ENCODE measurements around the gene TMEM87B. TPM values are rescaled to one million over a fixed set of nuclear protein-coding genes. Genes with fewer than 3 reads are reported as not detected.

TMEM87B gene
- 30.8 TPM for polyA plus RNA-seq (2013, experiment 1 of 2)
- 35.7 TPM for polyA plus RNA-seq (2013, experiment 2 of 2)

DNA sequence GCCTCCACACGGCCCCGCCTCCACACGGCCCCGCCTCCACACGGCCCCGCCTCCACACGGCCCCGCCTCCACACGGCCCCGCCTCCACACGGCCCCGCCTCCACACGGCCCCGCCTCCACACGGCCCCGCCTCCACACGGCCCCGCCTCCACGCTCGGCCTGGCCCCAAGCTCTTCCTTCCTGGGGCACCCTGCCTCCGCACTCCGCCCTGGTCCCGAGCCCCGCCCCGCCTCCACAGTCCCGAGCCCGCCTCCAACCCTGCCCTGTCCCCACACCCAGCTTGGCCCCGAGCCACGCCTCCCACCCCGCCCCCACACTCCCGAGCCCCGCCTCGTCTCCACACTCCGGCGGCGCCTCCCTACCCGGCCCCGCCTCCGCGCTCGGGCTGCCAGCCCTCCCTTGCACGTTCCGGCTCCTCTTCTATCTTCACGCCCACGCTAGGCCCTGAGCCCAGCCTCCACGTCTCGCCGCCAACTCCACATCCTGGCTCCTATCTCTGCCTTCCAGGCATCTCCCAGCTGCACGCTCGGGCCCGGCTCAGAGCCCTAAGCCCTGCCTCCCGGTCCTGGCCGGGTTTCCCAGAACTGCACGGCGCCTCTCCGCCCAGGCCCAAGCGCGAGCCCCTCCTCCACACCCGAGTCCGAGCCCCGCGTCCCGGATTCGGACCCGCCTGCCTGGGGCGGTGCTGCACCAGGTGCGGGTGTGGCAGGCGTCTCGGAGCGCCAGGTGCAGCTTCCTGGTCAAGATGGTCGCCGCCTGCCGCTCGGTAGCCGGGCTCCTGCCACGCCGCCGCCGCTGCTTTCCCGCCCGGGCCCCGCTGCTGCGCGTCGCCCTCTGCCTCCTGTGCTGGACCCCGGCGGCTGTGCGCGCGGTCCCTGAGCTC is at the start of gene TMEM87B:
Gene TMEM87B, plus strand, starts transcription at position 423 of the 883 bp plus-strand sequence. Its CDS starts 323 bp downstream, at position 746.
- Histone ChIP-seq H2AFZ (ENCODE audit: low read depth, low read length) (no peak within 1 kb of the TSS), H2AK5ac (ENCODE audit: low read length, severe bottlenecking) (peak within 1 kb of the TSS; percentile 59), H2BK5ac (ENCODE audit: low read depth, low read length, poor library complexity, severe bottlenecking) (peak within 1 kb of the TSS; percentile 86), H3K14ac (ENCODE audit: low read length in 2 of 2) (peak within 1 kb of the TSS; percentile 99), H3K4me2 (ENCODE audit: low read length, poor library complexity, severe bottlenecking) (peak within 1 kb of the TSS; percentile 83), H3K4me1 (ENCODE audit: control insufficient read depth, insufficient read depth, low read depth, low read length) (peaks cover 5% of the 10 kb centered on the region), H3K23ac (ENCODE audit: low read length in 2 of 2) (peak within 1 kb of the TSS; percentile 92 to 99), H3K18ac (ENCODE audit: low read depth in 1 of 2, low read length in 2 of 2) (peak within 1 kb of the TSS; percentile 99 to 100), H3K4me3 (ENCODE audit: insufficient read depth in 1 of 2, low read depth in 1 of 2, low read length in 2 of 2) (peak within 1 kb of the TSS; percentile 91 to 92), H3K9ac (ENCODE audit: low read length) (peak within 1 kb of the TSS; percentile 94), H3K79me1 (replicated peaks; ENCODE audit: low read length, poor library complexity, severe bottlenecking) (peaks cover 20% of the 10 kb centered on the region), H4K91ac (ENCODE audit: low read length) (peak within 1 kb of the TSS; percentile 99), H3K27me3 (ENCODE audit: control insufficient read depth in 1 of 2, insufficient read depth in 1 of 2, low read length in 2 of 2) (no peaks in the 10 kb centered on the region), H3K36me3 (ENCODE audit: control insufficient read depth in 1 of 2, insufficient read depth in 2 of 2, low read depth in 1 of 2, low read length in 2 of 2) (peaks cover 2 to 6% of the 10 kb centered on the region in 2 experiments), H3K9me3 (ENCODE audit: control insufficient read depth, low read length) (no peaks in the 10 kb centered on the region), H3K27ac (ENCODE audit: low read length, poor library complexity, severe bottlenecking) (peak within 1 kb of the TSS; percentile 98), H2BK12ac (ENCODE audit: low read length in 2 of 2) (peak within 1 kb of the TSS; percentile 82 to 95), H4K8ac (ENCODE audit: low read length) (peak within 1 kb of the TSS; percentile 99), H2BK120ac (ENCODE audit: low read depth, low read length) (peak within 1 kb of the TSS; percentile 99), H3K4ac (ENCODE audit: low read depth in 1 of 2, low read length in 2 of 2) (peak within 1 kb of the TSS; percentile 98 to 99), H2BK15ac (ENCODE audit: low read depth, poor library complexity, severe bottlenecking) (peak within 1 kb of the TSS; percentile 90)
- under 1% methylated on average over 75 of the region's 90 CpGs for WGBS
- DNase-seq = peak; percentile 96

DNA sequence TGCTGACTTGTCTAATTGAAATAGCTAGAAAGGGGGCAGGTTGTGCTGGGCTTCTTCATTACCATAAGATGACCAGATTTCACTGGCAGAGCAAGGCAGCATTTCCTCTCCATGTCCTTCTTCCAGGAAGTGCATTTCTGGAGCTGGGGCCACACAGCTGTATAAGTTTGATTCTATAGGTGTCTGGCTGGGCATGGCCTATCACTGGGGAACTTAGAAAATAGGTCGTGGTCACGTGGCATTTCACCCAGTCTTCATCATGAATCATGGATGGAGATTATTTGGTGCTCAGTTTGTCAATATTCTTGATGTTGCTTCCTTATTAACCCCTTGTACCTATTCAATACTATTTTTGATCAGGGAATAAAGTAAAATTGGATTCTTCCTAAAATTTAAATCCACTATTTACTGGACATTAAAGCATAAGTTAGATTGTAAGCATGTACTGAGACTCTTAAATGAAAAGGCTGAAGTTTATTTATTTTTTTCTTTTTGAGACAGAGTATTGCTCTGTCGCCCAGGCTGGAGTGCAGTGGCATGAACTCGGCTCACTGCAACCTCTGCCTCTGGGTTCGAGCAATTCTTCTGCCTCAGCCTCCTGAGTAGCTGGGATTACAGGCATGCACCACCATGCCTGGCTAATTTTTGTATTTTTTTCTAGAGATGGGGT is 49.5 kb upstream of the TMEM87B start:
- no peak overlapping the region for H3K4me3 ChIP-seq (ENCODE audit: insufficient read depth in 1 of 2, low read depth in 1 of 2, low read length in 2 of 2)
- H2BK12ac ChIP-seq (ENCODE audit: low read length in 2 of 2) = no peak overlapping the region
- H4K91ac ChIP-seq (ENCODE audit: low read length) = no peak overlapping the region
- no peak overlapping the region for H3K27ac ChIP-seq (ENCODE audit: low read length, poor library complexity, severe bottlenecking)
- H3K4me2 ChIP-seq (ENCODE audit: low read length, poor library complexity, severe bottlenecking) = no peak overlapping the region
- H3K23ac ChIP-seq (ENCODE audit: low read length in 2 of 2) = no peak overlapping the region
- no peak overlapping the region for H2BK120ac ChIP-seq (ENCODE audit: low read depth, low read length)
- H3K4me1 ChIP-seq (ENCODE audit: control insufficient read depth, insufficient read depth, low read depth, low read length) = no peaks in the 10 kb centered on the region
- H3K18ac ChIP-seq (ENCODE audit: low read depth in 1 of 2, low read length in 2 of 2) = no peak overlapping the region
- no peak overlapping the region for H3K14ac ChIP-seq (ENCODE audit: low read length in 2 of 2)
- no peak overlapping the region for H4K8ac ChIP-seq (ENCODE audit: low read length)
- H3K27me3 ChIP-seq (ENCODE audit: control insufficient read depth in 1 of 2, insufficient read depth in 1 of 2, low read length in 2 of 2) = peaks cover 0 to 3% of the 10 kb centered on the region in 2 experiments
- no peak overlapping the region for H2BK15ac ChIP-seq (ENCODE audit: low read depth, poor library complexity, severe bottlenecking)
- no peaks in the 10 kb centered on the region for H3K9me3 ChIP-seq (ENCODE audit: control insufficient read depth, low read length)
- DNase-seq = no peak
- H2AK5ac ChIP-seq (ENCODE audit: low read length, severe bottlenecking) = no peak overlapping the region
- peaks cover 1% of the 10 kb centered on the region for H3K79me1 ChIP-seq (replicated peaks; ENCODE audit: low read length, poor library complexity, severe bottlenecking)
- H2AFZ ChIP-seq (ENCODE audit: low read depth, low read length) = no peak overlapping the region
- H3K9ac ChIP-seq (ENCODE audit: low read length) = no peak overlapping the region
- H3K36me3 ChIP-seq (ENCODE audit: control insufficient read depth in 1 of 2, insufficient read depth in 2 of 2, low read depth in 1 of 2, low read length in 2 of 2) = peaks cover 0 to 20% of the 10 kb centered on the region in 2 experiments
- WGBS = 96% methylated on average over 4 of the region's 5 CpGs
- H3K4ac ChIP-seq (ENCODE audit: low read depth in 1 of 2, low read length in 2 of 2) = no peak overlapping the region
- H2BK5ac ChIP-seq (ENCODE audit: low read depth, low read length, poor library complexity, severe bottlenecking) = no peak overlapping the region

GRCh38 chr2:112006076-112006410 is 49.0 kb upstream of the TMEM87B start:
- no peak overlapping the region for H4K8ac ChIP-seq (ENCODE audit: low read length)
- H3K18ac ChIP-seq (ENCODE audit: low read depth in 1 of 2, low read length in 2 of 2) = no peak overlapping the region
- no peak overlapping the region for H2AK5ac ChIP-seq (ENCODE audit: low read length, severe bottlenecking)
- no peaks in the 10 kb centered on the region for H3K4me1 ChIP-seq (ENCODE audit: control insufficient read depth, insufficient read depth, low read depth, low read length)
- no peak overlapping the region for H3K14ac ChIP-seq (ENCODE audit: low read length in 2 of 2)
- no peak overlapping the region for H3K4ac ChIP-seq (ENCODE audit: low read depth in 1 of 2, low read length in 2 of 2)
- 86% methylated on average over 2 of the region's 4 CpGs for WGBS
- no peak overlapping the region for H3K23ac ChIP-seq (ENCODE audit: low read length in 2 of 2)
- H2BK12ac ChIP-seq (ENCODE audit: low read length in 2 of 2) = no peak overlapping the region
- H3K36me3 ChIP-seq (ENCODE audit: control insufficient read depth in 1 of 2, insufficient read depth in 2 of 2, low read depth in 1 of 2, low read length in 2 of 2) = peaks cover 0 to 25% of the 10 kb centered on the region in 2 experiments
- peak overlapping the region; percentile 66 for H3K9ac ChIP-seq (ENCODE audit: low read length)
- no peak overlapping the region for H3K4me3 ChIP-seq (ENCODE audit: insufficient read depth in 1 of 2, low read depth in 1 of 2, low read length in 2 of 2)
- H3K9me3 ChIP-seq (ENCODE audit: control insufficient read depth, low read length) = no peaks in the 10 kb centered on the region
- DNase-seq = peak; percentile 38
- H3K27ac ChIP-seq (ENCODE audit: low read length, poor library complexity, severe bottlenecking) = no peak overlapping the region
- H3K4me2 ChIP-seq (ENCODE audit: low read length, poor library complexity, severe bottlenecking) = no peak overlapping the region
- peaks cover 1% of the 10 kb centered on the region for H3K79me1 ChIP-seq (replicated peaks; ENCODE audit: low read length, poor library complexity, severe bottlenecking)
- no peak overlapping the region for H2BK15ac ChIP-seq (ENCODE audit: low read depth, poor library complexity, severe bottlenecking)
- no peak overlapping the region for H2BK120ac ChIP-seq (ENCODE audit: low read depth, low read length)
- no peak overlapping the region for H4K91ac ChIP-seq (ENCODE audit: low read length)
- H3K27me3 ChIP-seq (ENCODE audit: control insufficient read depth in 1 of 2, insufficient read depth in 1 of 2, low read length in 2 of 2) = peaks cover 0 to 3% of the 10 kb centered on the region in 2 experiments
- H2AFZ ChIP-seq (ENCODE audit: low read depth, low read length) = no peak overlapping the region
- H2BK5ac ChIP-seq (ENCODE audit: low read depth, low read length, poor library complexity, severe bottlenecking) = no peak overlapping the region

DNA sequence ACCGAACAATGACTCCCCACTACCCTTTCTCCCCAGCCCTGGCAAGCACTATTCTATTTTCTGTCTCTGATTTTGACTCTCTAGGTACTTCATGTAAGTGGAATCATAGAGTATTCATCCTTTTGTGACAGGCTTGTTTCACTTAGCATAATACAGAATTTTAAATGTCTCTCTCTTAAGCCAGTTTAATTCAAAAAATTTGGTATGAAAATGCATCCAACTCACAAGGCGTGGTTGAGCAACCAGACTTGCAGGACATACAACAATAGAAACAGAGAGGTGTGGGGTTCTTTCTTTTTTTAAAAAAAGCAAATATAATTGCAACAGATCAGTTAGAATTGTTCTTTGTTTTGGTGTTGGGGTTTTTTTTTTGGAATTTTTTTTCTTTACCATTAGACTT is 47.6 kb upstream of the TMEM87B start:
- H3K23ac ChIP-seq (ENCODE audit: low read length in 2 of 2) = no peak overlapping the region
- no peak overlapping the region for H2BK15ac ChIP-seq (ENCODE audit: low read depth, poor library complexity, severe bottlenecking)
- H2BK120ac ChIP-seq (ENCODE audit: low read depth, low read length) = no peak overlapping the region
- no peak overlapping the region for H2AFZ ChIP-seq (ENCODE audit: low read depth, low read length)
- H3K9me3 ChIP-seq (ENCODE audit: control insufficient read depth, low read length) = no peaks in the 10 kb centered on the region
- no peak overlapping the region for H2BK12ac ChIP-seq (ENCODE audit: low read length in 2 of 2)
- H3K9ac ChIP-seq (ENCODE audit: low read length) = no peak overlapping the region
- no peak overlapping the region for H3K18ac ChIP-seq (ENCODE audit: low read depth in 1 of 2, low read length in 2 of 2)
- no peak overlapping the region for H3K4me2 ChIP-seq (ENCODE audit: low read length, poor library complexity, severe bottlenecking)
- DNase-seq = no peak
- no peak overlapping the region for H3K14ac ChIP-seq (ENCODE audit: low read length in 2 of 2)
- H2AK5ac ChIP-seq (ENCODE audit: low read length, severe bottlenecking) = no peak overlapping the region
- H3K36me3 ChIP-seq (ENCODE audit: control insufficient read depth in 1 of 2, insufficient read depth in 2 of 2, low read depth in 1 of 2, low read length in 2 of 2) = peaks cover 0 to 37% of the 10 kb centered on the region in 2 experiments
- no peak overlapping the region for H3K4ac ChIP-seq (ENCODE audit: low read depth in 1 of 2, low read length in 2 of 2)
- H3K27me3 ChIP-seq (ENCODE audit: control insufficient read depth in 1 of 2, insufficient read depth in 1 of 2, low read length in 2 of 2) = peaks cover 0 to 6% of the 10 kb centered on the region in 2 experiments
- H4K91ac ChIP-seq (ENCODE audit: low read length) = no peak overlapping the region
- H4K8ac ChIP-seq (ENCODE audit: low read length) = no peak overlapping the region
- H3K79me1 ChIP-seq (replicated peaks; ENCODE audit: low read length, poor library complexity, severe bottlenecking) = peaks cover 1% of the 10 kb centered on the region
- no peak overlapping the region for H2BK5ac ChIP-seq (ENCODE audit: low read depth, low read length, poor library complexity, severe bottlenecking)
- WGBS = 71% methylated on average over 1 of the region's 2 CpGs
- H3K4me1 ChIP-seq (ENCODE audit: control insufficient read depth, insufficient read depth, low read depth, low read length) = no peaks in the 10 kb centered on the region
- H3K27ac ChIP-seq (ENCODE audit: low read length, poor library complexity, severe bottlenecking) = no peak overlapping the region
- H3K4me3 ChIP-seq (ENCODE audit: insufficient read depth in 1 of 2, low read depth in 1 of 2, low read length in 2 of 2) = no peak overlapping the region
